Suprapubic skin (tissue), 4 donors: ENCODE results near the gene AKAP13.

ENCODE experiments used
- CTCF ChIP-seq, 2 donors: fragments of 200-600 bp in 1 of 2; fragments of 450-650 bp in 1 of 2; sonication (generic) in 1 of 2; IDR thresholded peaks; one replicate each; pipeline ENCODE4 v1.5.1; 2016 to 2019; ENCODE audit warnings: antibody characterized with exemption in 2 of 2, mild to moderate bottlenecking in 1 of 2, moderate library complexity in 1 of 2
- EP300 ChIP-seq: sonication (generic); formaldehyde crosslinking; IDR thresholded peaks from one replicate; pipeline ENCODE4 v1.6.1; 2017; ENCODE audit warnings: antibody characterized with exemption
- POLR2A ChIP-seq, 2 donors: fragments of 450-650 bp; IDR thresholded peaks; one replicate each; pipeline ENCODE4 v1.6.1; 2017; ENCODE audit warnings: antibody characterized with exemption in 2 of 2, mild to moderate bottlenecking in 2 of 2, moderate library complexity in 2 of 2
- POLR2AphosphoS5 ChIP-seq, 3 donors: sonication (generic); formaldehyde crosslinking; IDR thresholded peaks; one replicate each; pipeline ENCODE4 v1.6.1; 2017; ENCODE audit warnings: antibody characterized with exemption in 3 of 3

GRCh38 chr15:85414495-85414894 is 34.1 kb downstream of the AKAP13 start:
- TF ChIP-seq CTCF (IDR thresholded peaks at IDR 0.05) (no peak), POLR2A (IDR thresholded peaks at IDR 0.05) (no peak), POLR2AphosphoS5 (IDR thresholded peaks at IDR 0.05) (no peak), EP300 (no peak)
